IMR-90 (cell line): Measurements from ENCODE around the gene PGGHG. TPM values are rescaled to one million over a fixed set of nuclear protein-coding genes. Genes with fewer than 3 reads are reported as not detected.

Source experiments
- MXI1 ChIP-seq: IDR thresholded peaks from 2 replicates; pipeline ENCODE4 v1.6.1; 2012; ENCODE audit warnings: low read depth, mild to moderate bottlenecking, low read length, moderate library complexity, borderline replicate concordance
- POLR2A ChIP-seq: IDR thresholded peaks from 2 replicates; pipeline ENCODE4 v1.6.1; 2012; ENCODE audit warnings: mild to moderate bottlenecking, low read depth, low read length
- SMC3 ChIP-seq: fragments of 150-350 bp; IDR thresholded peaks from 2 replicates; pipeline ENCODE4 v1.6.1; 2016; ENCODE audit warnings: low read depth, mild to moderate bottlenecking, antibody characterized with exemption, low read length, moderate library complexity
- polyA plus RNA-seq, 3 experiments: library from polyadenylated mRNA; depleted of rRNA; stranded (reverse); fragments of >200 nt; gene quantifications; 2 replicates each; pipeline ENCODE4 v1.2.3, GENCODE V29; 2012; ENCODE audit warnings: low replicate concordance in 1 of 3
- total RNA-seq: library from RNA; depleted of rRNA; stranded (reverse); fragments of >200 nt; gene quantifications from 2 replicates; pipeline ENCODE4 v1.2.3, GENCODE V29; 2012
- TF ChIP-seq, protein P1 (sequence below): conservative IDR thresholded peaks from 2 replicates; pipeline ENCODE4 v1.5.1; 2012; ENCODE audit warnings: mild to moderate bottlenecking, low read depth, low read length, improper control_type of control experiment

Gene PGGHG
- total and polyA plus RNA-seq, 2 of the 4 experiments (the other 2 are of a cell fraction): 1.8 to 17.0 TPM

DNA sequence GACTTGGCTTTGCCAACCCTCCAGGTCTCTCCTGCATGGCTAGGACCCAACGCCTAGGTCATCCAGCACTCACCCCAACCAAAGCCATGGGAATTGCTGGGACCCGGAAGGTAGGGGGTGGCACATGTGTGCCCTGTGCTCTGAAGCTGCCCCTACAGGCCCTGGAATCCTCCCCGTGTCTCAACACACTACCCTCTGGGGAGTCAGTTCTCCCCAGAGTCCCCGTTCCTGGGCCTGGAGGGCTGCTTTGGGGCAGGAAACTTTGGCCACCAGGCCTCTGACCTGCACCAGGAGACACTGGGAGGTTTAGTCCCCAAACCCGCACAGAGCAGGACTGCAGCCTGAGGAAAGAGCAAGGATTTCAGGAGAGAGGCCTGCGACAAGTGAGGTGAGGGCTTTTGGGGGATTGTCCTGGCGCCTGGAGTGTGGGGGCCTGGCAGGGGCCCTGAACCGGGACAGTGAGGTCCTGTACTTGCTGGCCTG lies 24.4 kb downstream of the PGGHG start (continued):
- TF ChIP-seq, protein P1, sequence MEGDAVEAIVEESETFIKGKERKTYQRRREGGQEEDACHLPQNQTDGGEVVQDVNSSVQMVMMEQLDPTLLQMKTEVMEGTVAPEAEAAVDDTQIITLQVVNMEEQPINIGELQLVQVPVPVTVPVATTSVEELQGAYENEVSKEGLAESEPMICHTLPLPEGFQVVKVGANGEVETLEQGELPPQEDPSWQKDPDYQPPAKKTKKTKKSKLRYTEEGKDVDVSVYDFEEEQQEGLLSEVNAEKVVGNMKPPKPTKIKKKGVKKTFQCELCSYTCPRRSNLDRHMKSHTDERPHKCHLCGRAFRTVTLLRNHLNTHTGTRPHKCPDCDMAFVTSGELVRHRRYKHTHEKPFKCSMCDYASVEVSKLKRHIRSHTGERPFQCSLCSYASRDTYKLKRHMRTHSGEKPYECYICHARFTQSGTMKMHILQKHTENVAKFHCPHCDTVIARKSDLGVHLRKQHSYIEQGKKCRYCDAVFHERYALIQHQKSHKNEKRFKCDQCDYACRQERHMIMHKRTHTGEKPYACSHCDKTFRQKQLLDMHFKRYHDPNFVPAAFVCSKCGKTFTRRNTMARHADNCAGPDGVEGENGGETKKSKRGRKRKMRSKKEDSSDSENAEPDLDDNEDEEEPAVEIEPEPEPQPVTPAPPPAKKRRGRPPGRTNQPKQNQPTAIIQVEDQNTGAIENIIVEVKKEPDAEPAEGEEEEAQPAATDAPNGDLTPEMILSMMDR: no peak
- TF ChIP-seq SMC3 (no peak), MXI1 (no peak), POLR2A (no peak)
